Activated CD4-positive, alpha-beta T cell treated with anti-CD3 and anti-CD28 coated beads, Interleukin-2, Interleukin-6, amounts not matched to agents 100 ng/mL and 50 ng/mL, durations not matched to agents 16 hours and 8 hours (primary cell): ENCODE results near the gene ARHGAP35.

ENCODE experiments used
- DNase-seq: peaks from one replicate; pipeline ENCODE4 v3.0.0-alpha.2; 2020

Gene ARHGAP35

DNA sequence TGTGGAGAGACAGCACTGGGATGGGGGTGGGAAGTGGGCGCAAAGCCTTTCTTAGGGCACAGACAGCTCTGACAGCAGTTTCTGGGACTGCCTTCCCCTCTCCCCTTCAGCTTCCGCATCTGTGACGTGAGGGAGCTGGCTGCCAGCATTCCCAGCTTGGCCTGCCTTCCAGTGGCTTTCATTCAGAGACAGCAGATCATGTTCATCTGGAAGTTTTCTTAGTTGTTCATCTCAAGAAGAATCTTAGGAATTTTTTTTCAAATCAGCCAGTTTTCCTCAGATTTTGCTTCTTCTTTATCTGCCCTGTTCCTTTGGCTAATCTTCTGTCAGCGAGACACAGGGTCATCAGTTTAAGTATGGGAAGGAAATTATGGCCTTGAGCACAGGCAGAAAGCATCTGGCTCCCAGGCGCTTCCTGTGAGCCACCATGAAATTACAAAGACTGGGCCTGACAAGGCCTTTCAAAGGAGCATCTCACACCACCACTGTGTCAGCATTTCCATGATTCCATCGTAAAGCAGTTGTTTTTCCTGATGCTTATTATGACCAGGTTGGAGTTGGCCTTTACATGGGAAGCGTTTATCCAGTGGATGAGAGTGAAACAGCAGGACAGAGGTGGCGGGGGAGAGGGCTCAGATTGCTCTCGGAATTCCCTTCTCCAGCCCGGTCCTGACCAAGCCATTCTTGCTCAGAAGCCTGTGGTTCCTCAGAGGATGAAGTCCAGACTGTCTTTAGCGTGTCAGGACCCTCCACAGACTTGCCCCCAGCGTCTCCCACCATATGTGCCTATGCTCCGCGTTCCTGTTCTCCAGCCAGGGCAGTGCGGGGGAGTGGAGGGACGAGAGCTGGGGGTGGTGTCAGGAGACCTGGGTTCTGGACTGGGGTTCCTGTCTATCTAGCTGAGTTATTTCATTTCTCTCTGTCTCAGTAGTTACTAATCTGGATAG lies 43.6 kb downstream of the ARHGAP35 start:
- DNase-seq: no peak

DNA sequence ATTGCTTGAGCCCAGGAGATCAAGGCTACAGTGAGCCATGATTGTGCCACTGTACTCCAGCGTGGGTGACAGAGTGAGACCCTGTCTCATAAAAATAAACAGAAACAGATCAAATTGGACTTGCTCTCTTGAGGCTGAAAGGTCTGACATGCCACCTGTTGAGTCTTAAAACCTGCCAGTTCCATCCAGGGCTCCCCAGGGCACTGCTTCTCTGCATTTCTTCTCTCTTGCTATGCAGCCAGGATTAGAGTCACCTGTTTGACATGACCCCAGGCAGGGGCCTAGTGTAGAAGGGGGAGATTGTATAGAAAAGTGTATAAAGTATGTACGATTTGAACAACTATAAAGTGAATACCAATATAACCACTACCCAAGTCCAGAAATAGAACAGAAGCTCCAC lies 45.4 kb downstream of the ARHGAP35 start:
- no peak for DNase-seq

DNA sequence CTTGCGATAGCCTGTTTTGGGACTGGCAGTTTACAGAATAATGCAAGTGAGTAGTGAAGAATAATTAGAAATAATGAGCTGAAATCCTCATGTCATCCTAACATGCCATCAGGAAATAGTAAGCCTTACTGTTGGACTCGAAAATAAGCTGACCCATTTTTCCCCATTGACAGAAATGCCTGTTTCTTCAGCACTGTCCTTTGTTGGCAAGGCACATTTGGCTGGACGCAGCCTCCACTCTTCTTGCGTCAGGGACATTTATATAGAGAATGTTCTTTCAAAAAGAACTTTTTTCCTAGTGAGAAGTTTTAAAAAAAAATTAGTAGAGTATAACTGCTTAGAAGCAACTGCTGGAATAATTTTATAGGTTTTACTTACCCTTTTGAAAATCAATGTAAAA lies 47.1 kb downstream of the ARHGAP35 start:
- DNase-seq: no peak

DNA sequence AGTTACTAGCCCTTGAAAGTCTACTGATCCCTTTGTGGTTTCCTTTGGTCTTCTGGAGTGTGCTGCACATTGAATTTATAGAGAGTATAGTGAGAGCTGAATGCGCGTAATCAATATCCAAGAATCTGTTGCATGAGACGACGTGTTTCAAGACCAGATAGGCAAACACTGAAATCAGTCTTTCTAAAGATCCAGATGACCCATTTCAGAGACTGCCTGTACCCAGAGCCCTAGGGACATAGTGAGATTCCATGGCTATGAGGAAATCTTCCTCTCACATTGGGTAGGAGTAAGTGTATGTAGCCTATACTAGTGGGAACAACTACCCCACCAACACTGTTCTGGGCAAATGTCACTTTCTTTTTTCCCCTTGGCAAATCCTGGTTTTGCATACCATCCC lies 48.6 kb downstream of the ARHGAP35 start:
- DNase-seq: no peak
